Left ventricle myocardium superior (tissue), 1 donor: ENCODE results near the gene MSGN1. TPM values are rescaled to one million over a fixed set of nuclear protein-coding genes. Genes with fewer than 3 reads are reported as not detected.

ENCODE experiments used
- ATAC-seq: fragments of 200-7000 bp; cut with Tn5 transposase; one replicate; pipeline ENCODE4 v1.9.1; 2020; ENCODE audit warnings: mild to moderate bottlenecking, moderate library complexity
- DNase-seq: peaks from one replicate; pipeline ENCODE4 v3.0.0-alpha.2; 2020
- intact Hi-C: fragments of 100-400 bp; cut with micrococcal nuclease; formaldehyde crosslinking; loops from one replicate; pipeline ENCODE4 v1.11.0; 2022
- total RNA-seq: library from RNA; stranded (reverse); fragmentation: NEBNext Ultra II Directional; extraction: Animal tissue kit (Norgen Biotek cat#: 25700); gene quantifications from one replicate; pipeline ENCODE4 v1.2.1, GENCODE V29; 2021
- donor health status: DM: no; HTN: yes; CAD: no; lungs with severe emphysema.

MSGN1 gene
- total RNA-seq, 1 donor from 2014 or later: not detected

DNA sequence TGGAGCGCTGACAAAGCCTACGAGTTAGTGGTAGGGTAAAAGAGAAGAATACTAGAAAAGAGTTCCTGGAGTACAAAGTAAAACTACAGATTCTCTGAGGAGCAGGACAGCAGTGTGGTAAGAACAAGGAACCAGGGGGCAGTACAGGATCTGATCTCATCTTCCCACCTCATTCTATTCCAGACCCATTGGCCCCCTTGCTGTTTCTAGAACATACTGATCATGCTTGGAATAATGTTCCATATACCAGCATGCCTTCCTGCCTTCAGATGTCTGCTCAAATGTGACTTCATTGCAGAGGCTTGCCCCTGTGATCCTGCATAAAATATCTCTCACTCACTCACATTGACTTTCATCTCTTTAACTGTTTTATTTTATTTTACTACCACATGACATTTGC, 19.3 kb downstream of the MSGN1 start:
- intact Hi-C loops: loop anchor here (10.0 kb wide), 1 partner anchor 121 kb away; no protein-coding TSS in a partner anchor
- ATAC-seq (no peak), DNase-seq (no peak)

DNA sequence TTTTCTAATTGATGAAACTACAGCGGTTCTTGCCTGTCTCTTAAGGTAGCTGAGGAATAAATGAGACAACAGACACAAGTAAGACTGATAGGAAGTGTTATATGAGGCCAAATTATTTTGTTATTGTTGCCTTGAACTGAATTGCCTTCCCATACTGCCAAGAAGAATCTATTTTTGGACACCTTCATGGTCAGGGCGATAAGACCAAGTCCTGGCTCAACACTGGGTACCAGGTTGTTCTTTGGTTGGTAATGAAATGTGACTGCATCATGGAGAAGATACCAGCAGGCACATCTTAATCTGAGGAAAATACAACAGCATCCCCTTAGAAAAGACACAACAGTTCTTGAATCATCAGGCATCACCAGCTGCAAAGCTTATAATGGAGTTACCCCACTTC, 23.7 kb downstream of the MSGN1 start:
- ATAC-seq (peak; percentile 97), DNase-seq (no peak)
- intact Hi-C loops: loop anchor here (10.0 kb wide), 1 partner anchor 125 kb away; no protein-coding TSS in a partner anchor

DNA sequence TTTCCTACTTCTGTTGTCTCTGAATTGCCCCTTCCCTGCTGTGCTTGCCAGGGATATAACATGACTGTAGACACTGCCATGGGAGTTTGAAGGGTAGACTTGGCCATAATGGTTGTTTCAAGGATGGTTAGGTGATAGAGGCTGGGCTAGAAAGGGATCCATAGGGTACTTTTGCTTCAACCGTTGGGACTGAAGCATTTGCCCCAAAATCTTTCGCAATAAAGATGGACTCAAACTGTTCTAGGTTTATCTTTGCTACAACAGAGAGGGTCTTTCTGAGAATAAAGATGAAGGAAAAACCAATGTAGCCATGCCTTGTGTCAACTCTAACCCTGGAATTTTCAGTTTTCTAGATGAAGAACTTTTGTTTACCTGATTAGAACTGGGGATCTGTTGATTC, 27.2 kb downstream of the MSGN1 start:
- ATAC-seq (no peak), DNase-seq (no peak)
- intact Hi-C loops: no loop called here

DNA sequence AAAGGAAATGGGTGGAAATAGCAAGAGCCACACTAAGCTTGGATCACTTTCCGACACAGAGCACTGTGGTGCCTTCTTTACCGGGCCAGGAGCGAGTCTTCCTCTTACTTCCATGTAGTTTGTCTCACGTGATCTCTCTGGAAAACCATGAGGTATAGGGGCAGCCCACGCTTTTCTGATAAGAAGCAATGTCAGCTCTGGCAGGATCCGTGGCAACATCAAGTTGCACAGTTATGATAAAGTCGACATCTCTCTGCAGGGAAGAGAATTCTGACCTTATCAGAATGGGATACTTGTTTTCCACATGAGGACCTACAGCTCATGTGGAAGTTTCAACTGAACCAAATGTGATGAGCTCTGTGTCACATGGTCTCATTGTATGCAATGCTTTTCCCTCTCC, 29.5 kb downstream of the MSGN1 start:
- DNase-seq (no peak), ATAC-seq (no peak)
- intact Hi-C loops: no loop called here

DNA sequence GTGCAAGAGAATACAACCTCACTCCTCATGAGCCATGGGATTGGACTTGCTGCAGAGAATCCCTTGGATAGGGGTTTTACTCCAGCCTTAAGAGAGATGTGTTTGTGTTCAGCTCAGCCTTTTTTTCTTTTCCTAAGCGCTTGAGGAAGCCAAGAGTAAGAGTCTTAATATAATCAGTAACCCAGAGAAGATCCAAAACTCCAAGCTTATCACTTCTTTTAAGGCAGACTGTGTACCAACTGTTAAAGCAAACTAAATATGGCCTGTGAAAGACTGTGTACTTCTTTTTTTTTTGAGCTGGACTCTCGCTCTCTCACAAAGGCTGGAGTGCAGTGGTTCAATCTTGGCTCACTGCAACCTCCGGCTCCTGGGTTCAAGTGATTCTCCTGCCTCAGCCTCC, 30.4 kb downstream of the MSGN1 start:
- DNase-seq (no peak), ATAC-seq (no peak)
- intact Hi-C loops: no loop called here

DNA sequence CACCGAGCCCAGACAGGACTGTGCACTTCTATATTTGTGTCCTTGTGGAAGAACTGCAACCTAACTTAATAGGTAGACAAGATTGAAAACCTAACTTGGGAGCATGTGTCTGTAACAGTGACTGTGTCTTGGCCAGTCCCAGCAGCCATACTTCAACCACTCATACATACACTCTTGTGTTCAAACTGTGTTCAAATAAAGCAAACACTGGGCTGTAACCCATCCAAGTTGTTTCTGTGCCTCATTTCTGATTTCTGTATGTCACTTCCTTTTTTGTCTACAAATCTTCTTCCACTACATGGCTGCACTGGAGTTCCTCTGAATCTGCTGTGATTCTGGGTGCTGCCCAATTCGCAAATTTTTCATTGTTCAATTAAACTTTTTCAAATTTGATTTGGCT, 31.0 kb downstream of the MSGN1 start:
- intact Hi-C loops: no loop called here
- ATAC-seq: no peak
- no peak for DNase-seq

DNA sequence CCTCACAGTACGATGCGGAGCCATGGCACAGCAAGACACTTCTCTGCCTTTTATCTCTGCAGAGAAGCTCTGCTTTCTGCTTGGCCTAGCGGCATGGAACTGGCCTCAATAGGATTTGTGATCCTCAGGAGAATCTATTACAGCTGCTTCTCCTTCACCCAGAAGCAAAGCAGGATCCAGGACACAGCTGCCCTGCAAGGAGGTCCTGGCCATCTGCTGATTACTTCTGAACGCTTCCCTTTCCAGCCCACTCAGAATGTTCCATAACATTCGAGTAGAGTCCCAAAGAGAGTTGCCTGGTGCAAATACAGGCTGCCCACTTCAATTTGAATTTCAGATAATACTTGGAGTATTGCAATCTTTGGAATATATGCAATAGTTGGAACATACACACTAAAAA, 33.0 kb downstream of the MSGN1 start:
- no peak for DNase-seq
- no peak for ATAC-seq
- intact Hi-C loops: no loop called here

DNA sequence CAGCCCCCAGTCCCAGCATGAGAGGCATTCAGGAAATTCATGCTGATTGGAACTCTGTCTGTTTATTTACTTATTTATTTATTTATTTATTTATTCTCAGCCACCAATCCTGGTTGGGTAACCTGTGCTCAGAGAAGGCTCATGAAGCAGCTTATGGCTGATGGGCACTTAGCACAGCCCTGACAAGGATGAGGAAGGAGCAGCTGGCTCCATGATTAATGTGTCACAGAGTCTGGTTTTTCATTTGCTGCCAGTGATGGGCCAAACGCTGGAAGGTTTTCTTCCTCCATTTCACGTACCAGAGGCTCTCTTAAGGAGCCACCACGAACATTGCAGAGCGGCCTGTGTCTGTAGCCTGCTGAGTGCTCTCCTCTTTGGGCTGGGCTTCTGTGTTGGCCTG, 33.9 kb downstream of the MSGN1 start:
- DNase-seq (no peak), ATAC-seq (no peak)
- intact Hi-C loops: loop anchor here (5.0 kb wide), 1 partner anchor 527 kb away; no protein-coding TSS in a partner anchor

DNA sequence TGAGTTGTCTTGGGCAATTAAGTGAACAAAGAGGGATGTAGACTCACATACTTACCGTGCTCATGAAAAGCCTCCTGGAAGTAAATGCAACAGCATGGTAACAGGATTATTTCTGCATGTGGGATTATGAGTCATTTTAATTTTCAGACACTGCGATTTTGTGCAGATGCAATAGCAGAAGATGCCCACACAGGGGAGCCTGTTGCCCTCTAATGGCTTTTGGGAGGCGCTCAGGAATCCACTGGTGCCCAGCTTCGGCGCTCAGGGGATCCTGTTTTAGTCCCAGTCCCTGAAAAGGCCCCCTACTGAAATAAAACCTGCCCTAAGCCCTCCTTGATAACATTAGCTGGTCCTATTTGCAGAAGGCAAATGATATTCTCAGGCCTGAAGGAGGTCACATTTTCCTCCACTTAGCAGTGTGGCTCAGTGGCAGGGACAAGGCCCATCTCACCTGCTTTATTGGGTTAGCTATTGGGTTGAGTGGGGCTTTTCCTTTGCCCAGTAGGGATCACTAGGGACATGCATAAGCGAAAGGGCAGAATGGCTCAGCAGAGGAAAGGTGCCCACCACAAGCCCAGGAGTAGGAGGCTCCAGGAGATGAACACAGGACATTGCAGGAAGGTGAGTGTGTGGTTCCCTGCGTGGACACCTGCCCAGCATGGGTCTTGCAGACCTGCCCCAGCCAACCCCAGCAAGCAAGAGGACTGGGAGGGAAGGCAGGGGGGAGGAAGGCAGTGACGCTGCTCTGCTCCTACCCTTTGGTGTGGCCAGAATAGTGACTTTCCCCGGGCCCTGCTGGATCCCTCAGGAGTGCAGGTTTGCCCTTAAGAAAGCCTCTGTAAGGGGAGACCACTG, 35.7 kb downstream of the MSGN1 start:
- ATAC-seq (peak; percentile 80), DNase-seq (peak; percentile 47)
- intact Hi-C loops: loop anchor here (5.0 kb wide), 1 partner anchor 525 kb away; no protein-coding TSS in a partner anchor

DNA sequence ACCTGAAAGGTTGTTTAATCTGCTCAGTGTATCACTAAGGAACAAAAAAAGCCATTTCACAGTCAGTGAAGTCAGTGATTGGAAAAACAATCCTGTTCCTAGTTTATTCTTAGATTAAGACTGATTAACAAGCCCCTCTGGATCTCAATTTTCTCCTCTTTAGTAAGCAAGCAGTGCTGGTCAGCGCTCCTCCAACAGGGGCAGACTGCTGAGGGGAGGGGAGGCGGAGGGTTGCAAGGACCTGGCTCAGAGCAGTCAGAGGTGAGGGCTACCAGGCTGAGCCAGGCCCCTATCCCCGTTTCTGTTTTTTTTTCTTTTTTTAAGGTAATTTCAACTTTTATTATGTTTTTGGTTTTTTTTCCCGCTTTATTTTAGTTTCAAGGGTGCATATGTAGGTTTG, 37.5 kb downstream of the MSGN1 start:
- no peak for ATAC-seq
- intact Hi-C loops: loop anchor here (5.0 kb wide), 1 partner anchor 524 kb away; no protein-coding TSS in a partner anchor
- no peak for DNase-seq

DNA sequence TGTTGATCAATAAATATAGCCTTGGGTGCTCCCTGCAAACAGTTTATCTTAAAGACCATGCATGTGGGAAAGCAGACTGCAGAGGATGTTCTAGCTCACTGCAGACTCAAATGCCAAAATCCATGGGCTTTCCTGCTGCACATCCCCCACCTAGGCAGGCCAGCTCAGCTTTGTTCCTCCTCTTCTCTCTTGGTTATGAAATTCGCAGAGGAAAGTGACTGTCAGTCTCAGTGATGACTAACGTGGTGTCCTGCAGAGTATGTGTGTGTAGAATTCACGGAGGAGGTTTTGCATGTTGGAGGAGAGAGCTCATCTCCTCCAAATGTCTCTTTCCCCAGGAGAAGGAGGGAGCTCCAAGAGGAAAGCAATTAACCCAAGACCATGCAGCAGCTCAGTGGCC, 40.8 kb downstream of the MSGN1 start:
- ATAC-seq: no peak
- intact Hi-C loops: no loop called here
- no peak for DNase-seq

DNA sequence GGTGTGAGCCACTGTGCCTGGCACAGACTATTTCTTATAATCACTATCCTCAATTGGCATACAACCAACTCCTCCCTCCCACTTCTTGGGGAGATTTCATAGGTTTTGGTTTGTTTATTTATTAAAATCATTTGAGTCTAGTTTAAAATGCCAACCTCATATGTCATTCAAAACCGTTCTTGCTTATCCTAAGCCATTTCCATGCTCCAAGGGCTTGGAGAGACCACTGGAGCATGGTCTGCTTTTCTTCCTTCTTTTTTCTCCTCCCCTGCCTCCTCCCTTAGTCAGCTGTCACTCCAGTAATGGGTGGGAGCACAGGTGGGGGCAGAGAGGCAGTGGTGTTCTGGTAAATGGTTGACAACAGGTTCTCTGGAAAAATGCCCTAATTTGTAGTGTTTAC, 41.8 kb downstream of the MSGN1 start:
- ATAC-seq (no peak), DNase-seq (no peak)
- intact Hi-C loops: no loop called here

DNA sequence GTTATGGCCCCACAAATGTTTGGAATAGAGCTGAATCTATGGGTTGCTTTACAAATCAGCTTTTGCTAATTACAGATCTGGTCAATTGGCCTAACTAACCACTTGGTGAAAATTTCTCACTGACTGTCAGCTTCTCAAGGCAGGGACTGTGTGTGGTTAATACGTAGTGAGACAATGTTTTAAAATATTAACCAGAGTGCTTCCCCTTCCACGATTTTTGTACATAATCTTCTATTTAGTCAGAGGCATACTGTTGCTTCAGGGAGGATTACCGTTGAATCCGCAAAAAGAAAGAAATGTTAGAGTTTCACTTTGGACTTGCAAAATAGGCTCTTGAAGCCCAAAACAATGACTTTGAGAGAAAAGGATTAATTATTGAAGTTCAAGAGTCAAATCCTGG, 47.3 kb downstream of the MSGN1 start:
- ATAC-seq (no peak), DNase-seq (no peak)

DNA sequence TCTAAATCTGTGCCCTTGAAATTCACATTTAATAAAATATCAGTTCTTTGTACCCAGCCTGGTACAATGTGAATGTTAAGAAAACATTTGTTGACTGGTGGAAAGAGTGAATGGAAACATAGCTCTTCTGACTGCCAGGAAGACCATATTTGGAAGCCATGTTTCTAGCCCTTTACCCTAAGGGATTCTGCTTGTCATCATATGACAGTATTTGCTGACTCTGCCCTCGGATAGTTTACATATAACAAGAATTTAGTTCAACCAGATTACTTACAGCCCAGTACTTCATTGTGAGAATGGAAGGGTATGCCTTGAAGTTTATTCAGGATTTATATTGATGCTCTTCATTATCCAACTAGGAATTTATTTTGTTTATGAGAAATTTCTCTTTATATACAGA, 48.4 kb downstream of the MSGN1 start:
- DNase-seq (no peak), ATAC-seq (no peak)
- intact Hi-C loops: no loop called here

More for the DNA sequence above, 47.3 kb downstream of the MSGN1 start:
- intact Hi-C loops: no loop called here

DNA sequence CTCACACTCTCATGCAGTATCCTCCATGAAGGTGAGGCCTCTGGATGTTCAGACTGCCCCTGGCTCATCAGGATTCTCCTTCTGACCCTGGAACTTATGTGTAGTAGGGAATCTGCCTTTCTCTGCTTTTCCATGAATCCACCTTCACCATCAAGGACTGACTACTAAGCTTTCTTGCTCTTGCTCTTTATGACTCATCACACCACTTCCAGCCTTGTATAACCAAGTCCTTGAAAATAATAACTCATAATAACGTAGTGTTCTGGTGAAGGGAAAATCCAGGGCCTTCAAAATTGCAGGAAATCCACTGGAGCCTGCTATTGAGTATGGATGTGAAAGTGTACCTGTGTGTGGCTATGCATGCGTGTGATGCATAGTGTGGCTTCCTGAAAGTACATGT, 50.9 kb downstream of the MSGN1 start:
- ATAC-seq (no peak), DNase-seq (no peak)
- intact Hi-C loops: no loop called here

Other genes starting within 250 kb of the MSGN1 start
- gene SMC6, start 62.6 kb upstream of the MSGN1 start, total RNA-seq: 14.2 TPM
- gene GEN1, start 62.3 kb upstream of the MSGN1 start, total RNA-seq: 4.2 TPM
- 4.9 TPM for gene KCNS3, start 62.2 kb downstream of the MSGN1 start, total RNA-seq